Endothelial cell of umbilical vein (primary cell): Measurements from ENCODE around the gene UBR4. TPM values are rescaled to one million over a fixed set of nuclear protein-coding genes. Genes with fewer than 3 reads are reported as not detected.

Source experiments
- BruUV-seq: library from RNA; stranded (reverse); fragments of 400-500 nt; replicated peaks from 2 replicates; lab custom pipeline; 2021; lab: Mats Ljungman, UMichigan
- CTCF ChIA-PET: fragments of 300-600, 350-600 bp; sonication (Branson Sonifier 250); formaldehyde crosslinking; loops from one replicate; lab custom pipeline; 2021; ENCODE audit warnings: antibody characterized with exemption, inconsistent platforms; lab: Charles Lee
- POLR2A ChIA-PET: fragments of 300-600, 350-600 bp; sonication (Branson Sonifier 250); formaldehyde crosslinking; loops from one replicate; lab custom pipeline; 2021; ENCODE audit warnings: antibody characterized with exemption, inconsistent platforms; lab: Charles Lee
- DNase-seq: peaks from one replicate; pipeline ENCODE4 v3.0.0-alpha.2; 2011; ENCODE audit warnings: low read depth, low spot score
- FAIRE-seq: peaks from 2 replicates; lab custom pipeline; 2011; peaks lifted over from hg19 to GRCh38; lab: Jason Lieb, UNC
- H2AFZ ChIP-seq: 2 replicates; pipeline ENCODE4 v1.6.0; 2012; ENCODE audit warnings: low read depth, low read length, control low read depth, inconsistent platforms
- H3K27ac ChIP-seq: 2 replicates; pipeline ENCODE4 v1.5.1; 2011; ENCODE audit warnings: low read depth, mild to moderate bottlenecking, control low read depth, low read length, moderate library complexity; ENCODE audit not compliant: insufficient read depth
- H3K27me3 ChIP-seq, 2 experiments: 2 replicates each; pipeline versions ENCODE4 v1.6.0 to v1.6.1; 2011; ENCODE audit warnings: low read length in 2 of 2, mixed read lengths in 1 of 2; ENCODE audit not compliant: control insufficient read depth in 2 of 2, insufficient read depth in 2 of 2
- H3K36me3 ChIP-seq, 2 experiments: 2 replicates in 1 of 2; 3 replicates in 1 of 2; pipeline ENCODE4 v1.5.1; 2011; ENCODE audit warnings: low read length in 2 of 2, mild to moderate bottlenecking in 1 of 2, moderate library complexity in 1 of 2; ENCODE audit not compliant: control insufficient read depth in 2 of 2, insufficient read depth in 2 of 2; ENCODE audit errors: extremely low read depth in 1 of 2
- H3K4me1 ChIP-seq: 3 replicates; pipeline ENCODE4 v1.5.1; 2011; ENCODE audit warnings: mild to moderate bottlenecking, low read length; ENCODE audit not compliant: control insufficient read depth, insufficient read depth; ENCODE audit errors: extremely low read depth
- H3K4me2 ChIP-seq: 2 replicates; pipeline ENCODE4 v1.6.1; 2011; ENCODE audit warnings: low read length, control low read depth, mixed read lengths; ENCODE audit not compliant: insufficient read depth
- H3K4me3 ChIP-seq, 3 experiments: fragments of 200-600 bp in 1 of 3; sonication (generic), shearing (Covaris generic) in 1 of 3; replicated peaks in 1 of 3; 2 replicates each; pipeline ENCODE4 v1.5.1; 2011 to 2016; ENCODE audit warnings: control low read depth in 3 of 3, low read length in 3 of 3, mild to moderate bottlenecking in 2 of 3, inconsistent platforms in 1 of 3, low read depth in 1 of 3, moderate library complexity in 1 of 3; ENCODE audit not compliant: insufficient read depth in 1 of 3
- H3K79me2 ChIP-seq: 2 replicates; pipeline ENCODE4 v1.6.0; 2012; ENCODE audit warnings: low read length, inconsistent platforms; ENCODE audit not compliant: control insufficient read depth, insufficient read depth
- H3K9ac ChIP-seq: replicated peaks from 2 replicates; pipeline ENCODE3; 2011; ENCODE audit warnings: low read length, control low read depth; ENCODE audit not compliant: insufficient read depth; ENCODE audit errors: extremely low read depth
- H3K9me1 ChIP-seq: replicated peaks from 3 replicates; pipeline ENCODE4 v1.6.0; 2011; ENCODE audit warnings: mild to moderate bottlenecking, low read length; ENCODE audit not compliant: control insufficient read depth, insufficient read depth; ENCODE audit errors: extremely low read depth
- H3K9me3 ChIP-seq: replicated peaks from 2 replicates; pipeline ENCODE4 v1.5.1; 2012; ENCODE audit warnings: low read length, inconsistent platforms; ENCODE audit not compliant: control insufficient read depth, insufficient read depth
- H4K20me1 ChIP-seq: replicated peaks from 2 replicates; pipeline ENCODE3; 2011; ENCODE audit warnings: mild to moderate bottlenecking, low read length; ENCODE audit not compliant: control insufficient read depth, insufficient read depth; ENCODE audit errors: extremely low read depth
- EZH2 ChIP-seq: IDR thresholded peaks from 2 replicates; pipeline ENCODE4 v1.6.1; 2012; ENCODE audit warnings: borderline replicate concordance, low read depth, mild to moderate bottlenecking, moderate library complexity, low read length, inconsistent platforms; ENCODE audit not compliant: severe bottlenecking
- FOS ChIP-seq: IDR thresholded peaks from 2 replicates; pipeline ENCODE4 v1.6.1; 2011; ENCODE audit warnings: mild to moderate bottlenecking, low read length, moderate library complexity, borderline replicate concordance; ENCODE audit not compliant: insufficient read depth
- GATA2 ChIP-seq: IDR thresholded peaks from 2 replicates; pipeline ENCODE4 v1.7.0; 2011; ENCODE audit warnings: low read depth, mild to moderate bottlenecking, moderate library complexity, mixed read lengths, low read length; ENCODE audit not compliant: insufficient read length, insufficient read depth
- JUN ChIP-seq: IDR thresholded peaks from 2 replicates; pipeline ENCODE4 v1.6.1; 2011; ENCODE audit warnings: borderline replicate concordance, low read depth; ENCODE audit not compliant: insufficient read length, insufficient read depth
- MYC ChIP-seq: IDR thresholded peaks from one replicate; pipeline ENCODE4 v1.6.1; 2011; ENCODE audit warnings: mild to moderate bottlenecking, low read depth, low read length
- POLR2A ChIP-seq: IDR thresholded peaks from 2 replicates; pipeline ENCODE4 v1.6.1; 2012; ENCODE audit warnings: low read depth, mild to moderate bottlenecking, control low read depth, low read length
- POLR2AphosphoS5 ChIP-seq: IDR thresholded peaks from 2 replicates; pipeline ENCODE4 v1.6.1; 2012; ENCODE audit warnings: low read depth, mild to moderate bottlenecking, control low read depth, low read length, moderate library complexity; ENCODE audit not compliant: insufficient read depth
- dilution Hi-C: fragments of 300-500 bp; cut with MboI; formaldehyde crosslinking; loops from one replicate; pipeline ENCODE4 v1.15.0; 2019; ENCODE audit warnings: low sequenced_read_pairs; ENCODE audit not compliant: extremely low pct_ligation_motif_present
- intact Hi-C: fragments of 100-400 bp; cut with micrococcal nuclease; formaldehyde crosslinking; loops from one replicate; pipeline ENCODE4 v1.10.0; 2022
- polyA plus RNA-seq, 4 experiments: library from polyadenylated mRNA; depleted of rRNA in 3 of 4; stranded (reverse) in 3 of 4; unstranded in 1 of 4; fragments of >200 nt; gene quantifications; 2 replicates each; pipeline versions ENCODE4 v1.2.1 to v1.2.3, GENCODE V29; 2011 to 2012; ENCODE audit warnings: missing spikeins in 1 of 4
- total RNA-seq: library from RNA; stranded (reverse); gene quantifications from 2 replicates; pipeline ENCODE4 v1.2.3, GENCODE V29; 2021
- TF ChIP-seq, protein P1 (sequence below): IDR thresholded peaks from 2 replicates; pipeline ENCODE4 v1.6.1; 2011; ENCODE audit not compliant: insufficient read depth, insufficient read length
- TF ChIP-seq, protein P2 (sequence below), 2 donors: IDR thresholded peaks; 1 replicate in 1 of 2; 2 replicates in 1 of 2; pipeline ENCODE4 v1.5.1; 2011; ENCODE audit warnings: low read length in 2 of 2, mild to moderate bottlenecking in 2 of 2, moderate library complexity in 2 of 2, control low read depth in 1 of 2, inconsistent platforms in 1 of 2, low read depth in 1 of 2; ENCODE audit not compliant: insufficient read depth in 1 of 2; ENCODE audit errors: extremely low read depth in 1 of 2

The UBR4 gene
- total and polyA plus RNA-seq, 2 donors (not counting 3 experiments of a cell fraction or from before 2014, with no cell fraction given), result 125 to 150 TPM

DNA sequence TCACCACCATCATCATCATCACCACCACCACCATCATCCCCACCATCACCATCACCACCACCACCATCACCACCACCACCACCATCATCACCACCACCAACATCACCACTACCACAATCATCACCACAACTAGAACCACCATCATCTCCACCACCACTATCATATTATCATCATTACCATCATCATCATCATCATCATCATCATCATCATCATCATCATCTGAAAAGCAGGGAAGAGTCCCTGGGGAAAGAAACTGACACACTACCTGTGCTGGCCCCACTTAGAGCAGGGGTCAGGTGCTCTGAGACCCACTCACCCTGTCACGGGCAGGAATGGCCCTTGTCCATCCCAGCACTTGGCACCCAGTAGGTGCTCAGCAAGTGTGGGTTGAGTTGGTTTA is 148.7 kb downstream of the UBR4 start:
- intact Hi-C loops, result no loop called here
- no peak for FAIRE-seq
- POLR2A ChIA-PET, result no interaction called here

More for the DNA sequence above, 148.7 kb downstream of the UBR4 start:
- H3K27ac ChIP-seq, result no peak overlapping the region
- H3K9me3 ChIP-seq, result no peaks in the 10 kb centered on the region
- H3K27me3 ChIP-seq, result no peaks in the 10 kb centered on the region
- no peaks in the 10 kb centered on the region for H3K9me1 ChIP-seq
- H2AFZ ChIP-seq, result no peak overlapping the region
- no peaks in the 10 kb centered on the region for H4K20me1 ChIP-seq
- CTCF ChIA-PET, result no interaction called here
- no peak overlapping the region for H3K9ac ChIP-seq
- no peaks in the 10 kb centered on the region for H3K79me2 ChIP-seq
- no peak overlapping the region for H3K4me3 ChIP-seq
- DNase-seq, result no peak
- BruUV-seq, result no TSS peak
- no peaks in the 10 kb centered on the region for H3K4me1 ChIP-seq
- no peaks in the 10 kb centered on the region for H3K36me3 ChIP-seq
- TF ChIP-seq JUN, result no peak
- TF ChIP-seq, protein P1, sequence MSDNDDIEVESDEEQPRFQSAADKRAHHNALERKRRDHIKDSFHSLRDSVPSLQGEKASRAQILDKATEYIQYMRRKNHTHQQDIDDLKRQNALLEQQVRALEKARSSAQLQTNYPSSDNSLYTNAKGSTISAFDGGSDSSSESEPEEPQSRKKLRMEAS, result no peak
- TF ChIP-seq POLR2A, result no peak
- TF ChIP-seq GATA2, result no peak
- TF ChIP-seq FOS, result no peak
- TF ChIP-seq MYC, result no peak
- no peak for TF ChIP-seq POLR2AphosphoS5
- TF ChIP-seq, protein P2, sequence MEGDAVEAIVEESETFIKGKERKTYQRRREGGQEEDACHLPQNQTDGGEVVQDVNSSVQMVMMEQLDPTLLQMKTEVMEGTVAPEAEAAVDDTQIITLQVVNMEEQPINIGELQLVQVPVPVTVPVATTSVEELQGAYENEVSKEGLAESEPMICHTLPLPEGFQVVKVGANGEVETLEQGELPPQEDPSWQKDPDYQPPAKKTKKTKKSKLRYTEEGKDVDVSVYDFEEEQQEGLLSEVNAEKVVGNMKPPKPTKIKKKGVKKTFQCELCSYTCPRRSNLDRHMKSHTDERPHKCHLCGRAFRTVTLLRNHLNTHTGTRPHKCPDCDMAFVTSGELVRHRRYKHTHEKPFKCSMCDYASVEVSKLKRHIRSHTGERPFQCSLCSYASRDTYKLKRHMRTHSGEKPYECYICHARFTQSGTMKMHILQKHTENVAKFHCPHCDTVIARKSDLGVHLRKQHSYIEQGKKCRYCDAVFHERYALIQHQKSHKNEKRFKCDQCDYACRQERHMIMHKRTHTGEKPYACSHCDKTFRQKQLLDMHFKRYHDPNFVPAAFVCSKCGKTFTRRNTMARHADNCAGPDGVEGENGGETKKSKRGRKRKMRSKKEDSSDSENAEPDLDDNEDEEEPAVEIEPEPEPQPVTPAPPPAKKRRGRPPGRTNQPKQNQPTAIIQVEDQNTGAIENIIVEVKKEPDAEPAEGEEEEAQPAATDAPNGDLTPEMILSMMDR (IDR thresholded peaks at IDR 0.05; ENCODE audit: extremely low read depth in 1 of 2, insufficient read depth in 1 of 2, low read depth in 1 of 2, low read length in 2 of 2), result no peak
- no peak for TF ChIP-seq EZH2
- dilution Hi-C loops, result no loop called here
- no peak overlapping the region for H3K4me2 ChIP-seq
